GM18511 (cell line): ENCODE results near the gene SLC22A1.
"Not testable (repeated sequence)": the region's sequence is repeated elsewhere in the genome, so short reads cannot be mapped to it uniquely, and the experiment has no call there.

Experiments
- ATAC-seq: cut with Tn5 transposase; IDR thresholded peaks from one replicate; pipeline ENCODE4 v1.9.1; 2021; ENCODE audit warnings: mild to moderate bottlenecking, moderate library complexity; ENCODE audit not compliant: unreplicated experiment

SLC22A1 gene

DNA sequence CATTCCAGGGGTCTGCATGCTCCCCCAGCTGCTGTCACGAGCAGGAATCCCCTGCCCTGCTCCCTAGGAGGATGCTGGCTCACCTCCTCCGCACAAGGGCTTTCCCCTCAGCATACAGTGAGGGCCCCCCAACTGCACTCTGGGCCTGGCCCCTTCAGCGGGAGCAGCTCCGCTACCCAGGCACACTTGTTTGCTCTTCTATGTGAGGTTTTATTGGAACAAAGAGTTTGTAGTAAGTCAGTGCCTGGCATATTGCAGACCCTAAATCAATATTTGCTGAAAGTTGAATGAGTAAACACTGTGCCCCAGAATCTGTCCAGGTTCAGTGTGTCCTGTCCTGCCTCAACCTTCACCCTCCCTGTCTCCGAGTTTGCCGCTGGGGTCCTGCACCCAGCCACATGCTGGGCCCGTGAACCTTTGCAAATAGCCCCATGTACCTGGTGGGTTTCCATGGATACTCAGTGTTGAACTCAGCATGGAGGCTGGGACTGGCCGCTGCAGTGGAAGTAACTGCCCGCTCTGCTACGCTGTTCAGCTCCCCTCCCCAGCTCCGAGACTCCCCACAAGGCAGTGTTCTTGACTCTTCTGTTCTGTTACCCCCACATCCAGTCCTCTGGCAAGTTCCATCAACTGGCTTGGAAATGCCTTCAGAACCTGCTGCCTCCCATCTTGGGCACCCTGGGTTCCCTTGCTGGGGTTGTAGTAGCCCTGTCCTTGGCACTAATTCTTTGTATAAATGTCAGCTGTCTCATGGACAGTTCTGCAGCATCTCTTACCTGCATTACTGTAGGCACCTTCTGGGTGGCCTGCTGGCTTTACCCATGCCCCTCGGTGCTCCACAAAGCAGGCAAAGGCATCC lies 15.7 kb downstream of the SLC22A1 start:
- no peak for ATAC-seq

DNA sequence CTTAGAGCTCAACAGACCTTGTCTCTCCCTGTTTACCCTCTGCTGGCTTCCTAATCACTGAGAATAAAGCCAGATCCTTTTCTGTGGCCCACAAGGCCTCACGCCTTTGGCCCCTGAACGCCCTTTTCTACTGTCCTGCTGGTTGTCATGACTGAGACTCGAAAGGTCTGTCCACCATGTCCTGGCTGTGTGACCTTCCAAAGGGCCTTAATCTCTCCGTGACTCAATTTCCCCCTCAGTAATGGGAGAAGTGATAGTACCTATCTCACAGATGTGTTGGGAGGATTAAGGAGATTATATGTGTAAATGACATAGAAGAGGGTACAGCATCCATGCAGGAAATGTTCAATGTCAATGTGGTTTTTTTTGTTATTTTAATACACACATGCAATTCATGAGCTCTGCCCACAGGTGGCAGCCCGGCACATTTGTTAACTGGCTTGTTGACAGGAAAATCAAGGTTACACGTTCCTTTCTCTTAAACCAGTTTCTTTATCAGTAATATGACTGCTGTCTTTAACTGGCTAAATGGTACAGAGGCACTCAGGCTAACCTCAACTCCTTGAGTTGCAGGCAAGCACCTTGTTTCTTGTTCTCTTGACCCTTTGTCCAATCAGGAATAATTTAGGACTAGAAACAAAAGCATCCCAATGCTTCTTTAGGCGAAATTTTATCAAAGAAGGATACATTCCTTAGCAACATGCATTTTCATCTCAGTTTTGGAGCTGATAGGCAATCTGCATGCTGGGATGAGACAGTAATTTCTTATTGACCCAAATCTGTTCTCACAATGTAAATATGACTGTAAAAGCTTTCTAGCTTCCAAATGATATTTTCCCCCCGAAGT lies 16.6 kb downstream of the SLC22A1 start:
- ATAC-seq, result peak; percentile 77

DNA sequence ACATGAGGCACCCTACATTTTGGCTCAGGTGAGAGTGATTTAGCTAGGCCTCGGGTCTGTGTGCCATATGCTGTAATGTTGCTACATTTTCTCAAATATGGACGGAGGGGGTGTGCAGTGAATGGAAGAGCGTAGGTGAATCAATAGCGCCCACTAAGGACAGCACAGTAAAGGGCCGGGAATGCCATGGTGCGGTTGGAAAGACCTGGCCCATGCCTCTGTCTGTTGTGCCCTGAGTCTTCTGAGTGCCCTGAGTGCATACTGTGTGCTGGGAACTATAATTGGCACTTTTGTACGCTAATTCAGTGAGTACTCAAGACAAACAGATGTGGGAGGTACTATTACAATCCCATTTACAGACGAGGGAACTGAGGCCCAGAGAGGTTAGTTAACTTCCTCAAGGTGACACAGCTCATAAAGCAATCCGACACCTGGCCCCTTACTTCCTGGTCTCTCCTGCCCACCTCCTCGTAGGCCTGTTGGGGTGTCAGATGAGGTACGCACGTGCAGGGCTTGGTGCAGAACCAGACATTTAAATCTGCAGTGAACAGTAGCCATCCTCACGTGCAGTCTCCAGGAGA lies 17.3 kb downstream of the SLC22A1 start:
- ATAC-seq, result no peak

DNA sequence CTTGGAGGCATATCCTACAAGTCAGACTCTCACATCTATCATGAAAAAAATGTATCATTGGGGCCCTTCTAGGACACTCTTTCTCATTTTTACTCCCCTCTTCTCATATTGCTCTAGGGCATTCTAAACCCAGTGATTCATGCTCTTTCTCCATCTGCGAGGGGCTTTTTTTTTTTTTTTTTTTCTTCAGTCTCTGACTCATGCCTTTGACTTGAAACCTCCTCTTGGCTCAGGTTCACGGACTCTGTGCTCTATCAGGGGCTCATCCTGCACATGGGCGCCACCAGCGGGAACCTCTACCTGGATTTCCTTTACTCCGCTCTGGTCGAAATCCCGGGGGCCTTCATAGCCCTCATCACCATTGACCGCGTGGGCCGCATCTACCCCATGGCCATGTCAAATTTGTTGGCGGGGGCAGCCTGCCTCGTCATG lies 17.8 kb downstream of the SLC22A1 start:
- ATAC-seq, result no peak

DNA sequence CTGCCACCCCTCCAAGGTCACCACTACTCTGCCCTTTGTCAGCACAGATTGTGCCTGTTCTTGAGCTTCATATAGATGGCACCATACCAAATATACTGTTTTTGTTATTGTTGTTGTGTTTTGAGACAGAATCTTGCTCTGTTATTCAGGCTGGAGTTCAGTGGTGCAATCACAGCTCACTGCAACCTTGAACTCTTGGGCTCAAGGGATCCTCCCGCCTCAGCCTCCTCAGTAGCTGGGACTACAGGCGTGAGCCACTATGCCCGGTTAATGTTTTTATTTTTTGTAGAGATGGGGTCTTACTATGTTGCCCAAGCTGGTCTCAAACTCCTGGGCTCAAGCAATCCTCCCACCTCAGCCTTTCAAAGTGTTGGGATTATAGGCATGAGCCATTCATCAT lies 18.9 kb downstream of the SLC22A1 start:
- ATAC-seq, result not testable (repeated sequence)

DNA sequence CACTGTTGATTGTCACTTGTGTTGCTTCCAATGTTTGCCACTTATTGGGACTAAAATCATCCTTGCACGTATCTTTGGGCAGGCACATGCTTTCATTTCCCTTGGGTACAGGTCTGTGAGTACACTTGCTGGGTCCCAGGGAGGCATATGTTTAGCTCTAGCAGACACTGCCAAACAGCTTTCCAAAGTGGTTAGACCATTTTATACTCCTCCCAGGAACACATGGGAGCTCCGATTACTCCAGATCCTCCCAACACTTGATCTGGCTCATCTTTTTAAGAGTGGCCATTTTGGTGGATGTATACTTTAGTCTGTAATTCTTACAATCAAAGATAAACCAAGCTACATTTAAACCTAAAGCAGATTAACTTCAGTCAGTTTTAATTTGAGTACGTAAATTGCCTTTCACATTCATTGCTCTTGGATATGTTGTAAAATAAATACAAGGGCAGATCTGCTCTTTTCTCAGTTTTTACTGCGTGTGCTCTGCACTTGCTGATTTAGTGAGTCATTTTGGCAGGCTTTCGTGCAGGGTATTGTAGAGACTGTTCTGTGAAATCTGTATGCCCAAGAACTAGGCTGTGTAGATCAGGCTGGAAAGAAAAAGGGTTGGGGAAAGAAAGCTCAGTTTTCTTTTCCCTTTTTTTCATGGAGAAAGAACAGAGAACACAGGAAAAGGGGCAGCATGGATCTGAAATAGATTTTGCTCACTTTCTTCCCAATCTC lies 19.5 kb downstream of the SLC22A1 start:
- ATAC-seq, result no peak

DNA sequence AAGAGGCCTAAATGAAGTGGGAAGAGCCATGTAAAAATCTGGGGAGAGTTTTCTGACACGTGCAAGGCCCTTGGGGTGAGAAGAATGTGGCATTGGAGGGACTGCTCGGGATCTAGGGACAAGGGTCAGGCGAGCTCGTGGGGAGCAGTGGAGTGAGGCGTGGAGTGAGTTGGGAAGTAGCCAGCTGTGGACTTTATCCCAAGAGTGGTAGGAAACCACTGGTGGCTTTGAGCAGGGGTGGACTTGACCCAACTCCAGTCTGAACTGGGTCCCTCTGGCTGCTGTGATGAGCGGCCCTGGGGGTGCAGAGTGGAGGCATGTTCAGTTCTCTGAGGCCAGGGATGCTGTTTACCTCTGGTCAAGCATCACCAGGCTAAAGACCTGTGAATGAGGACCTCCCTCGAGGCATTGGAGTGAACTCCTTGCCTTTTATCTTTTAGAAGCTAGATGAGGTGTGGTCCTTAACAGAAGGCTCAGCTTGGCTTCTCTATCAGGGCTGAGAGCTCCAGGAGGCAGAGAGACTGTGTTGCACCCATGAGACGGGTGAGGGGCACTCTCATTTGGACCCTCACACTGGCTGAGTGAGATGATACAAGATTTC lies 20.6 kb downstream of the SLC22A1 start:
- ATAC-seq, result no peak

DNA sequence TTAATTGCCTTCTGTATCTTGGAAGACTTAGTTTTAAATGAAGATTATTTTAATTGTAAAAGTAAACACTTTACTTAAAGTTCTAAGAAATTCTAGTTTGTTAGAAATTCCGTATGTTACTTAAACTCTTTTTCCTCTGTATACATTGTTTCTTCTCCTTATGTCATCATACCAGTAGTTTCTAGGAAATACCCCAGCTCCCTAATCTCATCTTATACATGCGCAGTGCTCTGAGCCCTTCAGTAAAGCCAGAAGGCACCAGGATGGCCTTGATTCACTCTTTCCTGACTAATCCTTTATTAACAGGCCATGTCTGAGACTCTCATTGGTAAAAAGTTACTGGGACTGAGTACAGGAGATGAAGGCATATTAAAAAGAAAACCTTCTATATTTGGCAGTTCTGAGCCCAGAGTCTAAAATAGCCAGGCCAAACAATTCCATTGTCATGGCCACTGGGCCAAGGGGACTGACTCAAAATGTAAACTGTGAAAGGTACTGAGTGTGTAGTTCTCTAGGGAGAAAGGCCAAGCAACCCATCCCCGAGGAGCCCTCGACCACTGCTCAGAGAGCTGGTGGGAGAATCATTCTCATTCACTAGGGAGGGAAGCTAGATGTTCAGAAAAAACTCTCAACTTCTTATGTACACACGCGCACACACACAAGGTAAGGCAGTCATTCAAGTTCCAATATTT lies 25.0 kb downstream of the SLC22A1 start:
- ATAC-seq, result no peak

DNA sequence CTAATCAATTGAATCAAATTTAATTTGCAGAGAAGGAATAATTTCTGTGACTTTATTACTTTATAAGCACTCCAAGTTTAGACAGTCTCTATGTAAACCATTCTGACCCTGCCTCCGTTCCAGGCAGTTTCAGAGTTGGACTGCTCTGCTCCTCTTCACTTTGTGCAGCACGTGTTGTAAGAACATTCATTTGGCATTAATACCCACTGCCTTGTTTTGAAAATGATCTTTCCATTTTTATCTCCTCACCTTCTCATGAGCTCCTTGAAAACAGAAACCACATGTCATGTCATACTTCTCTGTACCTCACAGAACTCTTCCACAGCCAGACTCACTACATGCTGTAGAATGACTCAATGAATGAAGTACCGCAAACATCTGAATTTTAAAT lies 25.5 kb downstream of the SLC22A1 start:
- no peak for ATAC-seq

DNA sequence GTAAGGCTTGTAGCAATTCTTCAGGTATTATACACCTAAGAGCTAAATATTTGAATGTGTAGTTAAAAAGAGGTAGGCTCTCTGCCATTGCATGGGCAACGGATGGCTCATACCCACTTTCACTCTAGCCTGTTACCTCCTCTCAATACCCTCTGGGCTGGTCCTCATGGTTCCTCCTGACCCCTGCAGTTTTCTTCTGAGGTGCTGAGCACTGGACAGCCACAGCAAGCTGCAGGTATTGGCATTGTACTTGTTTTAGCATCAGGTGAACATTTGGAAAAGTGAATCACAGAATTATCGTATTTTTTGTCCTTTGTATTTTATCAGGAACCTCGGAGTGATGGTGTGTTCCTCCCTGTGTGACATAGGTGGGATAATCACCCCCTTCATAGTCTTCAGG lies 32.9 kb downstream of the SLC22A1 start:
- no peak for ATAC-seq

DNA sequence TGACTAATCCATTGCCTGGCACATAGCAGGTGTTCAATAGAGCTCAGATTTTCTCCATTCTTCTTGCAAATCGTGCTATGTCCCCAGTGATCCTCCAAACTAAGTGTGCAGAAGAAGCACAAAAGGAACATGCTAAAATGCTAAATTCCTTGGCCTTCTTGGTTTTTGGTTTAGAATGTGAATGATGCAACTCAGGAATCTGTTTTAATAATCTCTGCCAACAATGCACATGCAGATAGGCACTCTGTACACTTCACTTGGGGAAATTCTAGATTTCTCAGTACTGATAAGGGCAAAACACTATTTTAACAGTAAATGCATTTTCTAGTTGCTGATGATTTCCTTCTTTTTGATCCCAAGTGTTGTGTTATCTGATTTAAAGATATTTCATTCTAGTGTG lies 35.2 kb downstream of the SLC22A1 start:
- ATAC-seq, result no peak

DNA sequence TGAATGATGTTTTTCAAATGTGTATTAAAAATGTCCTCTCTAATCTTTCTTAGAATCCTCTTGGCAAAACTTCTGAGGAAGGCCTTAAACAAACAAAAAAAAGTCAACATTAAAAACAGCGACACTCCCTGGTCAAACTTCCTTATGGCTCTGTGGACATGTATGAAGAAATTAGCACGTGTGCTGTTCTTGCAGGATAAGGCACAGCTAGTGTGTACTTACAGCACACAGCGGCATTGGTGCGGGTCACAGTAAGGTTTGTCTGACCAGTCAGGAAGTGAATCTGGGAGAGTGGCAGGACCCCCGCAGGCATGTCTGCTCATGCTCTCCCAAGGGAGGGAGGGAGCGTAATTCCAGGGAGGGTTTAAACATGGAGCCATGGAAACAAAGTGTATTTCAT lies 38.8 kb downstream of the SLC22A1 start:
- ATAC-seq, result no peak

DNA sequence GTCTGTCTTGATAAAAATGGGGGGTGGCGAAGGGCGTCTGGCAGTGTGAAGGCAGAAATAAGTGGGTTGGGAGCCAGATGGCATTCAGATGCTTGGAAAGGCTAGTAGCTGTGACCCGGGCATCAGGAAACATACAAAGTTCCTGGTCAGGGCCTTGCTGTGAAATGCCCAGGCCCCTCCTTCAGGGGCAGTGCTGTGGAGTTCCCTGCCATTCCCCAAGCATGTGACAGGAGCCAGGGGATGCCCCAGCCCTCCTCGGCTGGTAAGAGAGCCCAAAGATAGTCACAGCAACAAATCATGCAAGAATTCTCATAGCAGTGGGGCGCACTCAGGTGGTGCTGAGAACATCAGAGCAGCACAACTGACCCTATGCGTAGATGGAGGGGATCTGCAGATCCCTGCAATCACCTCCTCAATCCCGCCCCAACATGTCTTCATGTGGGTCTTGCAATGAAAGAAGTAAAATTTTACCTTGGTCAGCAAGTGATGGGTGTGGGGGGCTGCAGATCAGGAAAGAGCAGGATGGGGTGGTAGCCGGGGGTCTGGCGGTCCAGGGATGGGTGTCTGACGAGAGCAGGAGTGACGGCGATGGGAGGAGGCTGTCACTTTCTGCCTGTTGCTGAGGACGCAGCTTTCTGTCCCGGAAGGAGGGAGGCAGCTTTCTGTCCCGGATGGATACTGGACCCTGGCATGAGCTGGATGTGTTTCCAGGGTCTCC lies 39.5 kb downstream of the SLC22A1 start:
- no peak for ATAC-seq

DNA sequence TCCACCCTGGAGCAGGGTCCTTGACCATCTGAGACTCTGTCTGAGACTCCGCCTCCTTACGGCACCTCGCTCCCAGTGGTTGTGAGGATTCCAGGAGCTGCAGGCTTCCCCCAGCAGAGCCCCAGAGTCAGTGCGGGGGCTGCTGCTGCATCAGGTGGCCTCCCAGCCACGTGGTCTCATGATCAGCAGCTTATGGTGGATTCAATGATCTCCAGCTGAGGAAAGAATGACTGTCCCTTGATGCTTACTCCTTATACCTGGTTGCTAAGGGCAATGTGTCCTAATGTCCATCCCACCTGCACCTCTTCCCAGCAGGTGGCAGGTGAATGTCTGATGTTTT lies 40.0 kb downstream of the SLC22A1 start:
- ATAC-seq, result no peak

DNA sequence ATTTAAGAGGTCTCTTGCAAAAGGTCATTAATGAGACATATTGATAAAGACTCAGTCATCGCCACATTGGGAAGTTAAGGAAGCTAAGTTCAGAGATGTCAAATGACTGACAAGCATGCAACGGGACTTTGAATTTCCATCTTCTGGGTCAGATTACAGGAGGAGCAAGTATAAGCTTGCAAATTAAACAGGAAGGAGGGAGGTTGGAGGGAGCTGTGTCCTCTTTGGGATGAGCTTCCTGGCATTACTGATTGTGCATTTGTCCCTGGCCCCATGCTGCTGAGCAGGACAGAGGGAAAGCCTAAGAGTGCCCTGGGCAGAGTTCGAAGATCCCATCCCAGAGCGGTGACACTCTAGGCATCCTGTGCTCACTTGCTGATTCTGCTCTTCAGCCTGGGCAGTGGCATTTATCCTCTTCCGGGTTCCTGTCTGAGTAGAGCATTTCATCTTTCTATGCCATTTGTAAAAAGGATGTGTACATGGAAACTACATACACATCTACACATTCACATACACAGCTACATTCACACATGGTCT lies 40.5 kb downstream of the SLC22A1 start:
- no peak for ATAC-seq

DNA sequence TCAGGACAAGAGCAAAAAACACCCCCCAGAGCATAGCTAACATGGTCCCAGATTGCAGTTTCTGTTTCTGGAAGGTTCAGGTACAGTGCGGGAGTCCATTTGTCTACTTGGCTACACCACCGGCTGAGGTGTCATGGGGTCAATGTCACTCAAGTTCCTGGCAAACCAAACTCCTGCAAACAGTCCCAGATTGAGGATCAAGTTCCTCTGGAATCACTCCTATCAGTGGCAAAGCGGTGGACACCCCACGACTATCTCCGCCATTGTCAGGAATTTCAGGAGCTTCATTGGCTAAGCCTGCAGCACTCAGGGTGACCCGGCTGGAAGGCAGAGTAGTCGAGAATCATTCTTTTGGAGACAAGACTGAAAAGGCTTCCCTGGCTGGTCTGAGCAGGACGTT lies 41.8 kb downstream of the SLC22A1 start:
- no peak for ATAC-seq

DNA sequence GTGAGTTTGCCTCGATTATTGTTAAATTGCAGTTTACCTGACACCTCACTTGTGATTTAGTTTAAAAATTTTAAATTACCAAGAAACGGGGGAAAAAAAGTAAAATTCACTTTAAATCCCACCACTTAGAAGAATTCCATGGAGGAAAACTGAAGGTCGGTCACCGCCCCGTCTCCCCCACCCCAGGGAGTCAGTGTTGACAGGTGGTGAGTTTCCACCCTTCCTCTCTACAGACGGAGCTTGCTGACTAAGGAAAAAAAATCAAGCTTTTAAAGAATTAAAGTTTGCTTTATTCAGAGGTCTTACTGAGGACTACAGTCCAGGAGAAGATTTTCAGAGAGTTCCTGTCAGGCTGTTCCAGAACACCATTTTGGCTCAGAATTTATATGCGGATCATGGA lies 42.3 kb downstream of the SLC22A1 start:
- ATAC-seq, result no peak

DNA sequence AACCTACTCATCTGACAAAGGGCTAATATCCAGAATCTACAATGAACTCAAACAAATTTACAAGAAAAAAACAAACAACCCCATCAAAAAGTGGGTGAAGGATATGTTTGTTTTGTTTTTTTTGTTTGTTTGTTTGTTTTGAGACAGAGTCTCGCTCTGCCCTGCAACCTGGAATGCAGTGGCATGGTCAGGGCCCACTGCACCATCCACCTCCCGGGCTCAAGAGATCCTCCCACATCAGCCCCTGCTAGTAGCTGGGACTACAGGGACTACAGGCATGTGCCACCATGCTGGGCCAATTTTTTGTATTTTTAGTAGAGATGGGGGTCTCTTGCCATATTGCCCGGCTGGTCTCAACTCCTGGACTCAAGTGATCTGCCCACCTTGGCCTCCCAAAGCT lies 44.3 kb downstream of the SLC22A1 start:
- ATAC-seq, result not testable (repeated sequence)
